A549 (cell line): Measurements from ENCODE around the gene NEXN.

Experiments used
- EP300 ChIP-seq, 2 experiments: fragments of >200 bp; sonication (Bioruptor Twin); formaldehyde crosslinking; IDR thresholded peaks; 2 replicates in 1 of 2; 3 replicates in 1 of 2; pipeline ENCODE4 v1.6.1; 2016 to 2017
- JUNB ChIP-seq: fragments of >200 bp; sonication (Bioruptor Twin); formaldehyde crosslinking; IDR thresholded peaks from 2 replicates; pipeline ENCODE4 v1.6.1; 2016
- PHF8 ChIP-seq: fragments of 200-600 bp; sonication (generic); IDR thresholded peaks from 2 replicates; pipeline ENCODE4 v1.6.1; 2016; ENCODE audit warnings: low read depth, mild to moderate bottlenecking, antibody characterized with exemption, moderate library complexity, borderline replicate concordance
- POLR2A ChIP-seq: IDR thresholded peaks from 2 replicates; pipeline ENCODE4 v1.6.1; 2012; ENCODE audit warnings: mild to moderate bottlenecking, low read length
- RNF2 ChIP-seq: fragments of 200-600 bp; sonication (generic); IDR thresholded peaks from 2 replicates; pipeline ENCODE4 v1.6.1; 2016; ENCODE audit warnings: low read depth, mild to moderate bottlenecking, antibody characterized with exemption, moderate library complexity, borderline replicate concordance
- TF ChIP-seq, protein P1 (sequence below): fragments of >200 bp; sonication (Bioruptor Twin); formaldehyde crosslinking; IDR thresholded peaks from 3 replicates; pipeline ENCODE4 v1.5.1; 2016
- TF ChIP-seq, protein P2 (sequence below): IDR thresholded peaks from 2 replicates; pipeline ENCODE4 v1.6.1; 2012

DNA sequence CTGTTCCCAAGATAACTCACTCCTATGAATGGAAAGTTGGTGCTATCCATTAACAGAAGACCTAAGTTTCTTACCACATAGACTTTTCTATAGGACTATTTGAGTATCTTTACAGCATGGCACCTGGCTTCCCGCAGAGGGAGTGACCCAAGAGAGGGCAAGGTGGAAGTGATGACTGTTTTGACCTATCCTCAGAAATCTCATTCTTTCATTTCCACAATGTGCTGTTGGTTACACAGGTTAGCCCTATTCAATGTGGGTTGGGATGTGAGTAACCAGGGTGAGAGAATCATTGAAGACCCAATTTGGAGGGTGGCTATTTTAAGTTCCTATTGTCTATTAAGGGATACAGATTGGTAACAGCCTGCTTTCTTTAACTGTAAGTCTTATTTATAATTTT, 38.3 kb upstream of the NEXN start:
- TF ChIP-seq, protein P1, sequence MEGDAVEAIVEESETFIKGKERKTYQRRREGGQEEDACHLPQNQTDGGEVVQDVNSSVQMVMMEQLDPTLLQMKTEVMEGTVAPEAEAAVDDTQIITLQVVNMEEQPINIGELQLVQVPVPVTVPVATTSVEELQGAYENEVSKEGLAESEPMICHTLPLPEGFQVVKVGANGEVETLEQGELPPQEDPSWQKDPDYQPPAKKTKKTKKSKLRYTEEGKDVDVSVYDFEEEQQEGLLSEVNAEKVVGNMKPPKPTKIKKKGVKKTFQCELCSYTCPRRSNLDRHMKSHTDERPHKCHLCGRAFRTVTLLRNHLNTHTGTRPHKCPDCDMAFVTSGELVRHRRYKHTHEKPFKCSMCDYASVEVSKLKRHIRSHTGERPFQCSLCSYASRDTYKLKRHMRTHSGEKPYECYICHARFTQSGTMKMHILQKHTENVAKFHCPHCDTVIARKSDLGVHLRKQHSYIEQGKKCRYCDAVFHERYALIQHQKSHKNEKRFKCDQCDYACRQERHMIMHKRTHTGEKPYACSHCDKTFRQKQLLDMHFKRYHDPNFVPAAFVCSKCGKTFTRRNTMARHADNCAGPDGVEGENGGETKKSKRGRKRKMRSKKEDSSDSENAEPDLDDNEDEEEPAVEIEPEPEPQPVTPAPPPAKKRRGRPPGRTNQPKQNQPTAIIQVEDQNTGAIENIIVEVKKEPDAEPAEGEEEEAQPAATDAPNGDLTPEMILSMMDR: no peak
- no peak for TF ChIP-seq JUNB
- TF ChIP-seq, protein P2, sequence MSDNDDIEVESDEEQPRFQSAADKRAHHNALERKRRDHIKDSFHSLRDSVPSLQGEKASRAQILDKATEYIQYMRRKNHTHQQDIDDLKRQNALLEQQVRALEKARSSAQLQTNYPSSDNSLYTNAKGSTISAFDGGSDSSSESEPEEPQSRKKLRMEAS: no peak
- TF ChIP-seq POLR2A: no peak
- no peak for TF ChIP-seq RNF2
- TF ChIP-seq PHF8: no peak
- TF ChIP-seq EP300 (IDR thresholded peaks at IDR 0.05): no peak
